GM12892 (cell line): ENCODE measurements around the gene PDPK1.
"Not testable (repeated sequence)": the region's sequence is repeated elsewhere in the genome, so short reads cannot be mapped to it uniquely, and the experiment has no call there.

Experiments used
- DNase-seq: peaks from one replicate; pipeline ENCODE4 v3.0.0; 2011; ENCODE audit not compliant: insufficient read length
- FAIRE-seq: peaks from 2 replicates; lab custom pipeline; 2011; peaks lifted over from hg19 to GRCh38; lab: Jason Lieb, UNC
- POLR2A ChIP-seq: IDR thresholded peaks from 2 replicates; pipeline ENCODE4 v1.6.1; 2011; ENCODE audit warnings: low read depth, low read length, control low read depth
- POLR2AphosphoS5 ChIP-seq: IDR thresholded peaks from 2 replicates; pipeline ENCODE4 v1.6.1; 2011; ENCODE audit warnings: low read depth, low read length, control low read depth
- TAF1 ChIP-seq: IDR thresholded peaks from 2 replicates; pipeline ENCODE4 v1.6.1; 2011; ENCODE audit warnings: low read depth, mild to moderate bottlenecking, control low read depth, low read length, borderline replicate concordance

The PDPK1 gene

DNA sequence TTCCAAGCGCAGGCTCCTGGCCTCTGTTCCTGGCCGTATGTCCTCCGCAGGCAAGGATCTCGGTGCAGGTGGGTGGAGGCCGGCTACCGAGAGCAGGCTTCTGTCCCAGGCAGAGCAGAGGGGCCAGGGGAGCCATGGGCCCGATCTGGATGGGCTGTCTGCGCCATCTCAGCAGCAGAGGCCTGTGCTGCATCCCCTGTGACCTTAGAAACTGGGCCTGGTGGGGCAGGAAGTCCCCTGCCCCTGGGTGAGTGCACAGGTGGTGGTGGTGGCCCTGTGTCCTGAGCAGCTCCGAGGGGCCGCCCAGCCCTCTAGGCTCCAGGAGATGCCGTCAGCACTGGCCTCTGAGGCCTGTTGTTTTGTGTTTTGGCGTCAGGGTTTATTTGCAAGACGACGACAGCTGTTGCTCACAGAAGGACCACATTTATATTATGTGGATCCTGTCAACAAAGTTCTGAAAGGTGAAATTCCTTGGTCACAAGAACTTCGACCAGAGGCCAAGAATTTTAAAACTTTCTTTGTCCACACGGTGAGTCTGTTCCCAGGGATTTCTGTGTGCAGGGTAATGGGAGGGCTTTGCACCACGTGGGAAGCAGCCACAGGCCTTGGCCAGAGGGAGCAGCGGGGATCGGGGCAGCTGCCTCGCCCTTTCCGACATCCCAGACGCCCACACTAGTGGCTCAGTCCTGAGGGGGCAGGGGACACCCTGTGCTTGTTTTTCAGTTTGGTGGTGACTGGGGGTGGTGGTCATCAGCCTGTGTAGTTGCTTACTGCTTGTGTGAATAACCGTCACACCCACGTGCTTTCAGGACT lies 59.1 kb downstream of the PDPK1 start:
- no peak for TF ChIP-seq TAF1
- TF ChIP-seq POLR2AphosphoS5: no peak
- no peak for TF ChIP-seq POLR2A
- FAIRE-seq (no peak), DNase-seq (no peak)

DNA sequence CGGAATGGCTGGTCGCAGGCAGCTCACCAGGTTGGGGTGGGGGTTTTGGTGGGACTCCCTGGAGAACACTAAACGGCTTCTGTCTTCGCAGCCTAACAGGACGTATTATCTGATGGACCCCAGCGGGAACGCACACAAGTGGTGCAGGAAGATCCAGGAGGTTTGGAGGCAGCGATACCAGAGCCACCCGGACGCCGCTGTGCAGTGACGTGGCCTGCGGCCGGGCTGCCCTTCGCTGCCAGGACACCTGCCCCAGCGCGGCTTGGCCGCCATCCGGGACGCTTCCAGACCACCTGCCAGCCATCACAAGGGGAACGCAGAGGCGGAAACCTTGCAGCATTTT lies 59.7 kb downstream of the PDPK1 start:
- FAIRE-seq (no peak), DNase-seq (no peak)
- TF ChIP-seq POLR2AphosphoS5: no peak
- TF ChIP-seq POLR2A: no peak
- TF ChIP-seq TAF1: no peak

DNA sequence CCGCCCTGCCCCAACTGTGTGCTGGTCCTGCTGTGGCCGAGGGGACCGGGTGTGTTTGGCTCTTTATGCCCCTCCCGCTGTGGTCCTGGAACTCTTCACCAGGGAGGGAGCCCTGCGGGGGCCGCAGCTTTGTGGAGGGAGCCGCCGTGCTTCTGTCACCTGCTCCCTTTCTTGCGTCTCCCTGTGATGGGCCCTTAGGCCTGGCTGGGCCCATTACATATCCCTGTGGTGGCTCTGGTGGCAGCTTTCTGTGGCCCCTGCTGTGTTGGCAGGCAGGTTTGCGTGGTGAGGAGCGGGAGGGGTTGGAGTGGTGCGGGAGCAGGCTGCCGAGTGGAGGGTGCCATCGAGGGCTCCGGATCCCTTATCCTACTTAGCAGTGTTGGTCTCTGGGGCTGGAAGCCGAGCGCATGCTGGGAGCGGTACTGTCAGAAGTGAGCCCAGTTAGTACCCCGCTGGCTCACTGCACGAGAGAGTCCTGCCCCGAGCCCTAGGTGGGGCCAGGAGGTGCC lies 60.4 kb downstream of the PDPK1 start:
- DNase-seq: no peak
- no peak for TF ChIP-seq POLR2A
- no peak for TF ChIP-seq POLR2AphosphoS5
- TF ChIP-seq TAF1: no peak
- FAIRE-seq: no peak

DNA sequence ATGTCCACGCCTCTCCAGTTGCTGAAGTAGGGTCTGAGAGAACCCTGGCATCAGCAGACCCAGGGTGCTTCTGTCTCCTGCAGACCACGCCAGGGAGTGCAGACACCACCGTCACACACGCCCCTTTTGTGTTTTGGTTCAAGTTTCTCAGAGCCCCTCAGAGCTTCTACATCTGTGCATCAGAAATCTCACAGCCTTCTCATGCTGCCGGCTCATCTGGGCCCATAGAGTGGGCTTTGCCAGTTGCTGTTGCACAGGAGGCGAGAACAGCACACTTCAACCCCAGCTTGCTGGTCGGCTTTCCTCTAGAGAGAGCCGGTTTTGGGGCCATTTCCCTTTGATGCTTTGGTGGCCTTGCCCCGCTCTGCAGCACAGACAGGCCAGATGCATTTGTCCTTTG lies 60.9 kb downstream of the PDPK1 start:
- no peak for FAIRE-seq
- DNase-seq: no peak
- TF ChIP-seq POLR2A (no peak), POLR2AphosphoS5 (no peak), TAF1 (no peak)

DNA sequence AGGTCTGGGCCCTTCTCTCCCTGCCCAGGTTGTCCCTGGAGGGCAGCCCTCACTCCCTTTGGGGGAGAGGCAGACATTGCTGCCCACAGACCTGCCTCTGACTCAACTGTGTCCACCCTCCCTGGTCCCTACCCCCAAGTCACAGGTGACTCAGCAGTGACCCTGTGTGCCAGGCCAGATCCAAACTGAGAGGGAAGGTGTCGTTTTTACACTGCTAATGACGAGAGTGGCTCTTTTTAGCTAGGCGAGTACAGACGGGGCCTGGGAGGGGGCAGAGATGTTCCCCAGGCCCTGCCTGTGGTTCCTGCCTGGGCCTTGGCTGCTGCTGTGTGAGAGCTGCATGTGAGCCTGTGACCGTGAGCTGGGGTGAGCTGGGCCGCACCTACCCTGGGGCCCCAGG lies 61.3 kb downstream of the PDPK1 start:
- not testable (repeated sequence) for DNase-seq

GRCh38 chr16:2599785-2600184 lies 62.0 kb downstream of the PDPK1 start:
- not testable (repeated sequence) for FAIRE-seq, DNase-seq

More for the DNA sequence above, 61.3 kb downstream of the PDPK1 start:
- not testable (repeated sequence) for FAIRE-seq

- not testable (repeated sequence) for DNase-seq, FAIRE-seq
These were observed 63.6 kb downstream of the PDPK1 start for GRCh38 chr16:2601301-2602025.

GRCh38 chr16:2602175-2602574 lies 64.4 kb downstream of the PDPK1 start:
- FAIRE-seq, DNase-seq: not testable (repeated sequence)

GRCh38 chr16:2603165-2604015 lies 65.6 kb downstream of the PDPK1 start:
- peak; percentile 99 for DNase-seq
- FAIRE-seq: peak; percentile 80
- TF ChIP-seq POLR2A (peak; percentile 97), TAF1 (peak; percentile 86; the same call in 1 of the 2 replicates), POLR2AphosphoS5 (peak; percentile 95)

GRCh38 chr16:2604016-2604369 lies 66.2 kb downstream of the PDPK1 start:
- FAIRE-seq, DNase-seq: not testable (repeated sequence)

- peak; percentile 96 for FAIRE-seq
- not testable (repeated sequence) for DNase-seq
These were observed 69.0 kb downstream of the PDPK1 start for GRCh38 chr16:2606820-2607219.

GRCh38 chr16:2609345-2609744 lies 71.5 kb downstream of the PDPK1 start:
- not testable (repeated sequence) for DNase-seq, FAIRE-seq
